ENCODE measurements around the gene ACTN3.
A peak's percentile ranks its signal among the peaks of the same experiment; 100 is the strongest.

The ACTN3 gene

DNA sequence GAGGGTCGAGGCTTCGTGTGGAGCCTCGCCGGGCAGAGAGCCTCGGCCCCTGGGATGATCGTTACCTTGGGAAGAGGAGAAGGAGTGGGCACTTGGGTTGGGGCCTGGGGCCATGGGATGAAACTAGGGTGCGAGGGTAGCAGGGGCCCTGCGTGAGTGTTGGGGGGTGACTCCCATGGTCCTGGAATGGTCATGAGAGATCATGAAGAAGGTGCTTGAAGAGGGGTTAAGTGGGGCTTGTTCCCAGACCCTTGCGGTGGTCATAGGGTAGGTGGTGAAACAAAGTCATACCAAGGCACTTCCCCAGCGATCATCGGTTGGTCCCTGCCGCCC is 46.6 kb downstream of the ACTN3 start:
- H3K4me3 ChIP-seq (ENCODE audit: low read depth, low read length): peak overlapping the region; percentile 89
- no peak for TF ChIP-seq CTCF (IDR thresholded peaks at IDR 0.05; ENCODE audit: low read depth, low read length)

- peak overlapping the region; percentile 89 for H3K4me3 ChIP-seq (ENCODE audit: low read depth, low read length)
- TF ChIP-seq CTCF (IDR thresholded peaks at IDR 0.05; ENCODE audit: low read depth, low read length): no peak
These were observed 46.9 kb downstream of the ACTN3 start for GRCh38 chr11:66593650-66594049.

DNA sequence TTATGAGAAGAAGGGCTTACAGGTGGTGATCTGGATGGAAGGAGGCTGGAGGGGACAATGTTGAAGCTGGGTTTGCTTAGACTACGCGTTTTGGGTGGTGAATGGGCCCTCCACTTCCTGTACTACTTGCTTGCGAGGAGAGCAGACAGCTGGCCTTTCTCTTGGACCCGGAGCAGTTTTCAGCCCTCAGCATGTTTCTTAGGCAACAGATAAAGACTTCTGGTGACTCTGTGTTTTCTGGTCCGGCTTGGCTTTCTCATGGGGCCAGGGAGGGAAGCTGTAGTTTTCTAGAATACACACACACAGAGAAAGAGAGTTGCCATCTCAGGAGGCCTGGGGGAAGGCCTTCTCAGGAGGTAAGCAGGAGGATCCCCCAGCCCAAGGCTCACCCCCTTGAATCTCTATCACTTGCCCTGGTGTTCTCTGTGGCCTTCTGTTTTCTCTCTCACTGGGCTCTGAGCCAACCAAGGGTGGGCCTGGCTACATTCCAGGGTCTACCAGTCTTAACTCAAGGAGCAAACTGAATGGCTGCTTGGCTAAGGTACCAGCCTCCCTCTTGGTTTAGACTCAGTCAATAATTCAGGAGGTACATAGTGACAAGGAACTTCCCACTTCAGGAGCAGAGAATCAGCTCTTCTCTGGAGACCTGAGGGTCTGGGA is 48.7 kb downstream of the ACTN3 start:
- TF ChIP-seq CTCF (IDR thresholded peaks at IDR 0.05; ENCODE audit: low read depth, low read length): no peak
- no peak overlapping the region for H3K4me3 ChIP-seq (ENCODE audit: low read depth, low read length)

- TF ChIP-seq CTCF (IDR thresholded peaks at IDR 0.05; ENCODE audit: low read depth, low read length): no peak
- H3K4me3 ChIP-seq (ENCODE audit: low read depth, low read length): no peak overlapping the region
These were observed 52.3 kb downstream of the ACTN3 start for GRCh38 chr11:66598993-66599392.

- no peak overlapping the region for H3K4me3 ChIP-seq (ENCODE audit: low read depth, low read length)
- no peak for TF ChIP-seq CTCF (IDR thresholded peaks at IDR 0.05; ENCODE audit: low read depth, low read length)
These were observed 53.5 kb downstream of the ACTN3 start for GRCh38 chr11:66600219-66600618.

DNA sequence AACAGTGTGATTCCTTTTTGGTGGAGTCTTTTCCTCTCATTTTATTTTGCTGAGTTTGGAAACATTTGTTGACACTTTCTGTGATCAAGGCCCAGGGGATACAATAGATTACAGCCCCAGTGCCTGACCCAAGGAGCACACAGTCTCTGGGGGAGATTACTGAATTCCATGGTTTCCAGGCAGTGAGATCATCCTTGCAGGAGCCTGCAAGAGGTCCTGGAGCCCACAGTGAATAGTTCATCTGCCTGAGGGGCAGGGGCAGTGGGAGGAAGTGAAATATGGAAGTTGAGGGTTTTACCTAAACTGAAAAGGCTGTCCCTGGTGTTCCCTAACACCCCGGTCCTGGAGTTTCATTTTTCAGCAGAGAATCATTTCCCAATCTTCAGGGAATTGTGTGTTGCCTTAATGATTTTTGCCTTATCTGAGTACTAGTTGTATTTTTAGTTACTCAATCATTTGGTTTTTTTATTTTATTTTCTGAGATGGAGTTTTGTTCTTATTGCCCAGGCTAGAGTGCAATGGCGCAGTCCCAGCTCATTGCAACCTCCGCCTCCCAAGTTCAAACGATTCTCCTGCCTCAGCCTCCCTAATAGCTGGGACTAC is 54.0 kb downstream of the ACTN3 start:
- TF ChIP-seq CTCF (IDR thresholded peaks at IDR 0.05; ENCODE audit: low read depth, low read length): no peak
- H3K4me3 ChIP-seq (ENCODE audit: low read depth, low read length): no peak overlapping the region

DNA sequence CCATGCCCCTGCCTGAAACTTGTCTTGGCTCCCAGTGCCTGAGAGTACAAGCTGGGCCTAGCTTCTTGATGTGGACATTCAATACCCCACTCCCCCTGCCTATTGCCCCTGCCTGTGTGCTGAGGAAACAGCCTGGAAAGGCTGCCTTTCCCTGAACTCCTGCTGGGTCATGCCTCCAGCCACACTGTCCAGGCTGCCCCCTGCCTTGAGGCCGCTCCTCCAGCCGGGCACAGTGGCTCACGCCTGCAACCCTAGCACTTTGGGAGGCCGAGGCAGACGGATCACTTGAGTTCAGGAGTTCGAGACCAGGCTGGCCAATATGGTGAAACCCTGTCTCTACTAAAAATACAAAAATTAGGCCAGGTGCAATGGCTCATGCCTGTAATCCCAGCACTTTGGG is 56.4 kb downstream of the ACTN3 start:
- H3K4me3 ChIP-seq (ENCODE audit: low read depth, low read length): no peak overlapping the region

More for the DNA sequence above, 56.4 kb downstream of the ACTN3 start:
- no peak for TF ChIP-seq CTCF (IDR thresholded peaks at IDR 0.05; ENCODE audit: low read depth, low read length)

Measured in WI38 (cell line).